Colon (tissue), 2 donors: Measurements from ENCODE around the gene VWA2.

Experiments used
- FAIRE-seq: peaks from 2 replicates; lab custom pipeline; 2012; peaks lifted over from hg19 to GRCh38; lab: Jason Lieb, UNC
- donor health status: control.
- donor health status: control.

The VWA2 gene

GRCh38 chr10:114297136-114297705 is 58.2 kb downstream of the VWA2 start:
- FAIRE-seq, result no peak

GRCh38 chr10:114300036-114300645 is 61.1 kb downstream of the VWA2 start:
- FAIRE-seq, result no peak

GRCh38 chr10:114301177-114301576 is 62.1 kb downstream of the VWA2 start:
- FAIRE-seq, result no peak

GRCh38 chr10:114301951-114302710 is 63.1 kb downstream of the VWA2 start:
- no peak for FAIRE-seq

- no peak for FAIRE-seq
Observed at GRCh38 chr10:114303556-114303955, 64.5 kb downstream of the VWA2 start.

- FAIRE-seq, result no peak
Observed at GRCh38 chr10:114304017-114304570, 65.0 kb downstream of the VWA2 start.

- no peak for FAIRE-seq
Observed at GRCh38 chr10:114304571-114305421, 65.7 kb downstream of the VWA2 start.

- no peak for FAIRE-seq
Observed at GRCh38 chr10:114305521-114305925, 66.5 kb downstream of the VWA2 start.

GRCh38 chr10:114306116-114306973 is 67.3 kb downstream of the VWA2 start:
- FAIRE-seq, result no peak

- no peak for FAIRE-seq
Observed at GRCh38 chr10:114307731-114308130, 68.7 kb downstream of the VWA2 start.

GRCh38 chr10:114308531-114309363 is 69.7 kb downstream of the VWA2 start:
- no peak for FAIRE-seq

- no peak for FAIRE-seq
Observed at GRCh38 chr10:114309364-114309651, 70.3 kb downstream of the VWA2 start.

- no peak for FAIRE-seq
Observed at GRCh38 chr10:114310346-114310745, 71.3 kb downstream of the VWA2 start.

GRCh38 chr10:114311023-114311422 is 72.0 kb downstream of the VWA2 start:
- FAIRE-seq, result no peak

GRCh38 chr10:114311496-114312209 is 72.6 kb downstream of the VWA2 start:
- FAIRE-seq, result no peak

GRCh38 chr10:114313139-114313538 is 74.1 kb downstream of the VWA2 start:
- FAIRE-seq, result no peak

- no peak for FAIRE-seq
Observed at GRCh38 chr10:114313866-114314265, 74.8 kb downstream of the VWA2 start.

GRCh38 chr10:114315566-114316420 is 76.7 kb downstream of the VWA2 start:
- no peak for FAIRE-seq

- no peak for FAIRE-seq
Observed at GRCh38 chr10:114316744-114317143, 77.7 kb downstream of the VWA2 start.
